GM12878 (cell line): ENCODE results near the gene SAP25. TPM values are rescaled to one million over a fixed set of nuclear protein-coding genes. Genes with fewer than 3 reads are reported as not detected.

Source experiments
- ATF7 ChIP-seq: fragments of 450-650 bp; IDR thresholded peaks from 2 replicates; pipeline ENCODE4 v1.6.1; 2016; ENCODE audit warnings: low read depth, mild to moderate bottlenecking
- CHD1 ChIP-seq: IDR thresholded peaks from 2 replicates; pipeline ENCODE4 v1.6.1; 2012; ENCODE audit warnings: low read depth, low read length, improper control_type of control experiment
- EGR1 ChIP-seq, 2 experiments: IDR thresholded peaks; 1 replicate in 1 of 2; 2 replicates in 1 of 2; pipeline ENCODE4 v1.6.1; 2011 to 2012; ENCODE audit warnings: low read depth in 2 of 2, low read length in 2 of 2, borderline replicate concordance in 1 of 2, mild to moderate bottlenecking in 1 of 2, moderate library complexity in 1 of 2
- HDGF ChIP-seq: fragments of 450-650 bp; IDR thresholded peaks from 2 replicates; pipeline ENCODE4 v1.6.1; 2016; ENCODE audit warnings: antibody characterized with exemption
- IKZF1 ChIP-seq: fragments of 450-650 bp; conservative IDR thresholded peaks from 2 replicates; pipeline ENCODE4 v1.6.1; 2017; ENCODE audit warnings: antibody characterized with exemption, mild to moderate bottlenecking
- IKZF2 ChIP-seq, 2 experiments: fragments of 450-650 bp; IDR thresholded peaks; 2 replicates each; pipeline ENCODE4 v1.6.1; 2017; ENCODE audit warnings: mild to moderate bottlenecking in 2 of 2, moderate library complexity in 2 of 2
- MXI1 ChIP-seq: fragments of 150-350 bp; IDR thresholded peaks from 2 replicates; pipeline ENCODE4 v1.6.1; 2011; ENCODE audit warnings: low read depth, mild to moderate bottlenecking, inconsistent platforms, low read length, improper control_type of control experiment
- MYC ChIP-seq: IDR thresholded peaks from 2 replicates; pipeline ENCODE4 v1.6.1; 2011; ENCODE audit warnings: mild to moderate bottlenecking, low read length, moderate library complexity, inconsistent platforms; ENCODE audit not compliant: insufficient read depth, insufficient replicate concordance, insufficient read length, severe bottlenecking
- NR2C1 ChIP-seq: fragments of 450-650 bp; IDR thresholded peaks from 2 replicates; pipeline ENCODE4 v1.6.1; 2017; ENCODE audit warnings: antibody characterized with exemption, mild to moderate bottlenecking, moderate library complexity
- NR2C2 ChIP-seq: IDR thresholded peaks from 2 replicates; pipeline ENCODE4 v1.6.1; 2011; ENCODE audit warnings: borderline replicate concordance, low read depth; ENCODE audit not compliant: control insufficient read depth, insufficient read length
- PAX8 ChIP-seq: fragments of 450-650 bp; IDR thresholded peaks from 2 replicates; pipeline ENCODE4 v1.6.1; 2017; ENCODE audit warnings: mild to moderate bottlenecking, moderate library complexity
- RFX5 ChIP-seq: IDR thresholded peaks from 2 replicates; pipeline ENCODE4 v1.6.1; 2011; ENCODE audit warnings: low read depth, low read length, improper control_type of control experiment
- SMAD5 ChIP-seq: IDR thresholded peaks from 2 replicates; pipeline ENCODE4 v1.6.1; 2016; ENCODE audit warnings: antibody characterized with exemption, low read depth
- YY1 ChIP-seq: IDR thresholded peaks from 2 replicates; pipeline ENCODE4 v1.6.1; 2011; ENCODE audit warnings: low read depth, mild to moderate bottlenecking, low read length
- ZZZ3 ChIP-seq: IDR thresholded peaks from 2 replicates; pipeline ENCODE4 v1.6.1; 2011; ENCODE audit warnings: low read depth; ENCODE audit not compliant: control insufficient read depth, insufficient read length
- polyA plus RNA-seq, 11 experiments: library from polyadenylated mRNA; depleted of rRNA in 4 of 11; unstranded in 6 of 11; stranded (reverse) in 5 of 11; fragments of >200 nt; fragmentation: Nextera tagmentation in 4 of 11; fragmentation: Illumina TruSeq in 1 of 11; extraction: Ambion mirVana in 4 of 11; extraction: Trizol in 1 of 11; gene quantifications; 1 replicate in 1 of 11; 2 replicates in 10 of 11; pipeline versions ENCODE4 v1.2.1 to v1.2.3, GENCODE V29; 2011 to 2016; ENCODE audit warnings: inconsistent platforms in 2 of 11, missing spikeins in 2 of 11, low read depth in 1 of 11
- total RNA-seq, 4 experiments: library from RNA; depleted of rRNA in 3 of 4; stranded (reverse); fragments of >200 nt in 3 of 4; fragmentation: Illumina TruSeq in 1 of 4; extraction: Trizol in 1 of 4; gene quantifications; 2 replicates each; pipeline versions ENCODE4 v1.2.1 to v1.2.3, GENCODE V29; 2013 to 2021
- TF ChIP-seq, protein P1 (sequence below): IDR thresholded peaks from 2 replicates; pipeline ENCODE4 v1.6.1; 2012; ENCODE audit warnings: improper control_type of control experiment, low read depth, low read length; ENCODE audit not compliant: insufficient replicate concordance
- TF ChIP-seq, protein P2 (sequence below): fragments of 450-650 bp; IDR thresholded peaks from 2 replicates; pipeline ENCODE4 v1.6.1; 2016; ENCODE audit warnings: mild to moderate bottlenecking
- TF ChIP-seq, protein P3 (sequence below): IDR thresholded peaks from 2 replicates; pipeline ENCODE4 v1.6.1; 2011; ENCODE audit warnings: borderline replicate concordance, low read depth, mild to moderate bottlenecking, moderate library complexity, low read length; ENCODE audit not compliant: insufficient read depth, poor library complexity, severe bottlenecking
- TF ChIP-seq, protein P4 (sequence below): IDR thresholded peaks from 2 replicates; pipeline ENCODE4 v1.6.1; 2012; ENCODE audit warnings: mild to moderate bottlenecking, low read depth, low read length

Gene SAP25
- total and polyA plus RNA-seq, 10 of the 15 experiments (the other 5 are each of a cell fraction or from before 2014, with no cell fraction given): 0.14 to 8.6 (median 1.1) TPM

DNA sequence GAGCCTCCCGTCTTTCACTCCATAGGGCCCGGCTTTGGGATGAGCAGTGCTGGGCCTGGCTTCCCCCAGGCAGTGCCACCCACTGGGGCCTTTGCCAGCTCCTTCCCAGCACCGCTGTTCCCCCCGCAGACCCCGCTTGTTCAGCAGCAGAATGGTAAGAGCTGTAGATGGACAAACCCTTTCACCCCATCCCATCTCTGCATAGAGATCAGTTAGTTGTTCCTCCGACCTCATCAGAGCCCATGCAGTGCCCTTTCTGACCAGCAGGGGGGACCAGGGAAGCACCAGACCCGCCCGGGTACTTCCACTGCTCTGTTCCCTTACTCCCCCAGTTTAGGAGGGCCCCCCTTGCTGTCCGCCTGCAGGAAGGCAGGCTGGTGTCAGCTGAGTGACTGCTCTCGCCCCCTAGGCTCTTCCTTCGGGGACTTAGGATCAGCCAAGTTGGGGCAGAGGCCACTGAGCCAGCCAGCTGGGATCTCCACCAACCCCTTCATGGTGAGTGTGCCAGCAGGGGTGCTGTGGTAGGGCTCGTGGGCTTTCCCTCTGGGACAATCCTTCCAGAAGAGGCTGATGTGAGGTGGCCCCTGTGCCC, 9.8 kb downstream of the SAP25 start (continued):
- TF ChIP-seq, protein P1, sequence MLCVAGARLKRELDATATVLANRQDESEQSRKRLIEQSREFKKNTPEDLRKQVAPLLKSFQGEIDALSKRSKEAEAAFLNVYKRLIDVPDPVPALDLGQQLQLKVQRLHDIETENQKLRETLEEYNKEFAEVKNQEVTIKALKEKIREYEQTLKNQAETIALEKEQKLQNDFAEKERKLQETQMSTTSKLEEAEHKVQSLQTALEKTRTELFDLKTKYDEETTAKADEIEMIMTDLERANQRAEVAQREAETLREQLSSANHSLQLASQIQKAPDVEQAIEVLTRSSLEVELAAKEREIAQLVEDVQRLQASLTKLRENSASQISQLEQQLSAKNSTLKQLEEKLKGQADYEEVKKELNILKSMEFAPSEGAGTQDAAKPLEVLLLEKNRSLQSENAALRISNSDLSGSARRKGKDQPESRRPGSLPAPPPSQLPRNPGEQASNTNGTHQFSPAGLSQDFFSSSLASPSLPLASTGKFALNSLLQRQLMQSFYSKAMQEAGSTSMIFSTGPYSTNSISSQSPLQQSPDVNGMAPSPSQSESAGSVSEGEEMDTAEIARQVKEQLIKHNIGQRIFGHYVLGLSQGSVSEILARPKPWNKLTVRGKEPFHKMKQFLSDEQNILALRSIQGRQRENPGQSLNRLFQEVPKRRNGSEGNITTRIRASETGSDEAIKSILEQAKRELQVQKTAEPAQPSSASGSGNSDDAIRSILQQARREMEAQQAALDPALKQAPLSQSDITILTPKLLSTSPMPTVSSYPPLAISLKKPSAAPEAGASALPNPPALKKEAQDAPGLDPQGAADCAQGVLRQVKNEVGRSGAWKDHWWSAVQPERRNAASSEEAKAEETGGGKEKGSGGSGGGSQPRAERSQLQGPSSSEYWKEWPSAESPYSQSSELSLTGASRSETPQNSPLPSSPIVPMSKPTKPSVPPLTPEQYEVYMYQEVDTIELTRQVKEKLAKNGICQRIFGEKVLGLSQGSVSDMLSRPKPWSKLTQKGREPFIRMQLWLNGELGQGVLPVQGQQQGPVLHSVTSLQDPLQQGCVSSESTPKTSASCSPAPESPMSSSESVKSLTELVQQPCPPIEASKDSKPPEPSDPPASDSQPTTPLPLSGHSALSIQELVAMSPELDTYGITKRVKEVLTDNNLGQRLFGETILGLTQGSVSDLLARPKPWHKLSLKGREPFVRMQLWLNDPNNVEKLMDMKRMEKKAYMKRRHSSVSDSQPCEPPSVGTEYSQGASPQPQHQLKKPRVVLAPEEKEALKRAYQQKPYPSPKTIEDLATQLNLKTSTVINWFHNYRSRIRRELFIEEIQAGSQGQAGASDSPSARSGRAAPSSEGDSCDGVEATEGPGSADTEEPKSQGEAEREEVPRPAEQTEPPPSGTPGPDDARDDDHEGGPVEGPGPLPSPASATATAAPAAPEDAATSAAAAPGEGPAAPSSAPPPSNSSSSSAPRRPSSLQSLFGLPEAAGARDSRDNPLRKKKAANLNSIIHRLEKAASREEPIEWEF: no peak
- TF ChIP-seq PAX8 (no peak), ATF7 (no peak), NR2C2 (no peak), MYC (no peak), HDGF (no peak), RFX5 (no peak), IKZF2 (IDR thresholded peaks at IDR 0.05) (no peak), EGR1 (IDR thresholded peaks at IDR 0.05; ENCODE audit: borderline replicate concordance in 1 of 2, low read depth in 2 of 2, low read length in 2 of 2) (no peak), CHD1 (no peak), YY1 (peak; percentile 52; the same call in 1 of the 2 replicates), SMAD5 (no peak), ZZZ3 (no peak), NR2C1 (no peak), MXI1 (no peak), IKZF1 (0 out of 2 replicates have a peak, but pooled peaks have one; percentile 17)
- TF ChIP-seq, protein P2, sequence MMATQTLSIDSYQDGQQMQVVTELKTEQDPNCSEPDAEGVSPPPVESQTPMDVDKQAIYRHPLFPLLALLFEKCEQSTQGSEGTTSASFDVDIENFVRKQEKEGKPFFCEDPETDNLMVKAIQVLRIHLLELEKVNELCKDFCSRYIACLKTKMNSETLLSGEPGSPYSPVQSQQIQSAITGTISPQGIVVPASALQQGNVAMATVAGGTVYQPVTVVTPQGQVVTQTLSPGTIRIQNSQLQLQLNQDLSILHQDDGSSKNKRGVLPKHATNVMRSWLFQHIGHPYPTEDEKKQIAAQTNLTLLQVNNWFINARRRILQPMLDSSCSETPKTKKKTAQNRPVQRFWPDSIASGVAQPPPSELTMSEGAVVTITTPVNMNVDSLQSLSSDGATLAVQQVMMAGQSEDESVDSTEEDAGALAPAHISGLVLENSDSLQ: no peak
- TF ChIP-seq, protein P3, sequence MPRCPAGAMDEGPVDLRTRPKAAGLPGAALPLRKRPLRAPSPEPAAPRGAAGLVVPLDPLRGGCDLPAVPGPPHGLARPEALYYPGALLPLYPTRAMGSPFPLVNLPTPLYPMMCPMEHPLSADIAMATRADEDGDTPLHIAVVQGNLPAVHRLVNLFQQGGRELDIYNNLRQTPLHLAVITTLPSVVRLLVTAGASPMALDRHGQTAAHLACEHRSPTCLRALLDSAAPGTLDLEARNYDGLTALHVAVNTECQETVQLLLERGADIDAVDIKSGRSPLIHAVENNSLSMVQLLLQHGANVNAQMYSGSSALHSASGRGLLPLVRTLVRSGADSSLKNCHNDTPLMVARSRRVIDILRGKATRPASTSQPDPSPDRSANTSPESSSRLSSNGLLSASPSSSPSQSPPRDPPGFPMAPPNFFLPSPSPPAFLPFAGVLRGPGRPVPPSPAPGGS: no peak
- TF ChIP-seq, protein P4, sequence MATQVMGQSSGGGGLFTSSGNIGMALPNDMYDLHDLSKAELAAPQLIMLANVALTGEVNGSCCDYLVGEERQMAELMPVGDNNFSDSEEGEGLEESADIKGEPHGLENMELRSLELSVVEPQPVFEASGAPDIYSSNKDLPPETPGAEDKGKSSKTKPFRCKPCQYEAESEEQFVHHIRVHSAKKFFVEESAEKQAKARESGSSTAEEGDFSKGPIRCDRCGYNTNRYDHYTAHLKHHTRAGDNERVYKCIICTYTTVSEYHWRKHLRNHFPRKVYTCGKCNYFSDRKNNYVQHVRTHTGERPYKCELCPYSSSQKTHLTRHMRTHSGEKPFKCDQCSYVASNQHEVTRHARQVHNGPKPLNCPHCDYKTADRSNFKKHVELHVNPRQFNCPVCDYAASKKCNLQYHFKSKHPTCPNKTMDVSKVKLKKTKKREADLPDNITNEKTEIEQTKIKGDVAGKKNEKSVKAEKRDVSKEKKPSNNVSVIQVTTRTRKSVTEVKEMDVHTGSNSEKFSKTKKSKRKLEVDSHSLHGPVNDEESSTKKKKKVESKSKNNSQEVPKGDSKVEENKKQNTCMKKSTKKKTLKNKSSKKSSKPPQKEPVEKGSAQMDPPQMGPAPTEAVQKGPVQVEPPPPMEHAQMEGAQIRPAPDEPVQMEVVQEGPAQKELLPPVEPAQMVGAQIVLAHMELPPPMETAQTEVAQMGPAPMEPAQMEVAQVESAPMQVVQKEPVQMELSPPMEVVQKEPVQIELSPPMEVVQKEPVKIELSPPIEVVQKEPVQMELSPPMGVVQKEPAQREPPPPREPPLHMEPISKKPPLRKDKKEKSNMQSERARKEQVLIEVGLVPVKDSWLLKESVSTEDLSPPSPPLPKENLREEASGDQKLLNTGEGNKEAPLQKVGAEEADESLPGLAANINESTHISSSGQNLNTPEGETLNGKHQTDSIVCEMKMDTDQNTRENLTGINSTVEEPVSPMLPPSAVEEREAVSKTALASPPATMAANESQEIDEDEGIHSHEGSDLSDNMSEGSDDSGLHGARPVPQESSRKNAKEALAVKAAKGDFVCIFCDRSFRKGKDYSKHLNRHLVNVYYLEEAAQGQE: no peak
